RWPE1 (cell line): ENCODE data around the gene ZFP92.

Experiments used
- CTCF ChIA-PET: fragments of 350-600 bp; sonication (Branson Sonifier 250); formaldehyde crosslinking; extraction: SDS; loops from one replicate; lab custom pipeline; 2021; lab: Yijun Ruan, JAX
- POLR2A ChIA-PET: fragments of 400-600 bp; formaldehyde crosslinking; extraction: SDS; loops from one replicate; lab custom pipeline; 2020; ENCODE audit warnings: antibody characterized with exemption; ENCODE audit not compliant: low non-redundant PET; lab: Yijun Ruan, JAX
- DNase-seq: peaks from one replicate; pipeline ENCODE4 v3.0.0; 2012; ENCODE audit warnings: low spot score
- H3K27ac ChIP-seq: fragments of 450-650 bp; 2 replicates; pipeline ENCODE4 v1.5.1; 2017
- CTCF ChIP-seq: fragments of 450-650 bp; conservative IDR thresholded peaks from 2 replicates; pipeline ENCODE4 v1.5.1; 2017; ENCODE audit warnings: low read depth, mild to moderate bottlenecking

The ZFP92 gene

GRCh38 chrX:153420851-153421599, 9.8 kb downstream of the ZFP92 start:
- DNase-seq: no peak
- H3K27ac ChIP-seq: no peak overlapping the region
- ChIA-PET POLR2A (no interaction called here), CTCF (interaction anchor here (0.6 kb wide), 1 partner anchor 189 kb away, joined by 3 read pairs; no protein-coding TSS in a partner anchor)
- no peak for TF ChIP-seq CTCF

GRCh38 chrX:153421856-153422255, 10.6 kb downstream of the ZFP92 start:
- no peak for DNase-seq
- no peak for TF ChIP-seq CTCF
- ChIA-PET POLR2A (no interaction called here), CTCF (no interaction called here)
- H3K27ac ChIP-seq: no peak overlapping the region

GRCh38 chrX:153423652-153424051, 12.4 kb downstream of the ZFP92 start:
- POLR2A ChIA-PET: no interaction called here
- CTCF ChIA-PET: no interaction called here
- TF ChIP-seq CTCF: no peak
- no peak overlapping the region for H3K27ac ChIP-seq
- DNase-seq: no peak

GRCh38 chrX:153426204-153426603, 14.9 kb downstream of the ZFP92 start:
- ChIA-PET CTCF (no interaction called here), POLR2A (no interaction called here)
- no peak overlapping the region for H3K27ac ChIP-seq
- no peak for DNase-seq
- TF ChIP-seq CTCF: no peak

GRCh38 chrX:153430796-153431195, 19.5 kb downstream of the ZFP92 start:
- POLR2A ChIA-PET: no interaction called here
- no peak overlapping the region for H3K27ac ChIP-seq
- no peak for TF ChIP-seq CTCF
- CTCF ChIA-PET: no interaction called here
- DNase-seq: no peak

GRCh38 chrX:153433161-153433680, 21.9 kb downstream of the ZFP92 start:
- no peak overlapping the region for H3K27ac ChIP-seq
- CTCF ChIA-PET: no interaction called here
- no peak for DNase-seq
- TF ChIP-seq CTCF: no peak
- POLR2A ChIA-PET: no interaction called here
